ENCODE measurements around the gene VEGFA. TPM values are rescaled to one million over a fixed set of nuclear protein-coding genes. Genes with fewer than 3 reads are reported as not detected.

The VEGFA gene
- total RNA-seq, 1 donor from 2014 or later: 22.4 TPM

Other genes with a start within 250 kb of the VEGFA start
- gene XPO5, start 194.2 kb upstream of the VEGFA start, total RNA-seq: 77.8 and 93.5 TPM in 2 replicates
- gene POLH, start 194.0 kb upstream of the VEGFA start, total RNA-seq: 58.5 and 65.2 TPM in 2 replicates
- 90.8 and 93.0 TPM in 2 replicates for gene GTPBP2, start 140.9 kb upstream of the VEGFA start, total RNA-seq
- 39.5 and 40.1 TPM in 2 replicates for gene MAD2L1BP, start 134.4 kb upstream of the VEGFA start, total RNA-seq
- 0.11 TPM in 1 of 2 replicates, not detected in the other for gene RSPH9, start 125.2 kb upstream of the VEGFA start, total RNA-seq
- gene MRPS18A, start 82.4 kb upstream of the VEGFA start, total RNA-seq: 37.4 and 38.6 TPM in 2 replicates